Keratinocyte (primary cell): ENCODE results near the gene MPO.

Experiments used
- CTCF ChIP-seq, 3 experiments: IDR thresholded peaks in 1 of 3; conservative IDR thresholded peaks in 1 of 3; optimal IDR thresholded peaks in 1 of 3; 2 replicates in 2 of 3; 3 replicates in 1 of 3; pipeline versions ENCODE3 to v1.5.1; 2011; ENCODE audit warnings: low read length in 3 of 3, mild to moderate bottlenecking in 3 of 3, moderate library complexity in 2 of 3, control low read depth in 1 of 3, inconsistent platforms in 1 of 3; ENCODE audit not compliant: insufficient read depth in 2 of 3; ENCODE audit errors: extremely low read depth in 1 of 3
- EZH2 ChIP-seq: IDR thresholded peaks from one replicate; pipeline ENCODE4 v1.6.1; 2012; ENCODE audit warnings: inconsistent platforms, mild to moderate bottlenecking, low read length, moderate library complexity

DNA sequence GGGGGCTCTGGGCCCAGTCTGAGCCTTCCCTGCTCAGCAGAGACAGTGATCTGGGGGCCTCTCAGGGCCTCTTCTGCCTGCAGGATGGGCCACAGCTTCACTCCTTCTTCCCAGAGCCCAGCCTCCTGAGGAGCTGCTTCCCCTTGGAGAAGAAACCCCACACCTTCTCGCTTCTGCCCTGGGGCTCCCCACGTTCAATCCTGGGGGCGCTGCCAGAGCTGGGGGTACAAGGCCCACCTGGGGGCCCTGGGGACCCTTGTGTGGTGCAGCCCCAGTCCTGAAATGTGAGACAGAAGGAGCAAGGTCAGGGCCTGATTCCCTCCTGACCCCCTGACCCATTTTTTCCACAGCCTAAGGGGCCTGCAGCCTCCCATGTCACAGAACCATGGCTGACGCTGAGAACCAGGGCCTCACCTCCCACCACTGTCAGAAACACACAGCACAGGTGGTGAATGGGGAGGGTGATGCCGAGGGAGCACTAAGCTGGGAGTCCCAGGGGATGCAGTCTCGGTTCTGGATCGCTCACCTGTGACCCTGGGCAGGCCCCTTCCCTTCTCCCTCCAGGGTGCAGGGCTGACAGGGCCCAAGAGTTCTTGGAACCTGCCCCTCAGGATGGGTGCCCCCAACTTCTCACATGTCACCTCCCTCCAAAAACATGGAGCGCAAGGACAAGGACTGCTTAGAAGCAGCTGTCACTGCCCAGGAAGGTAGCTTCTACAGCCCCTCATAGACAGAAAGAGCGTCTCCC lies 21.6 kb upstream of the MPO start:
- TF ChIP-seq CTCF (optimal IDR thresholded peaks at IDR 0.05 in 1 of 3, IDR thresholded peaks at IDR 0.05 in 1 of 3, conservative IDR thresholded peaks at IDR 0.05 in 1 of 3; ENCODE audit: extremely low read depth in 1 of 3, insufficient read depth in 2 of 3, low read length in 3 of 3) (no peak), EZH2 (no peak)
